IMR-90 (cell line): Measurements from ENCODE around the gene NOP10. TPM values are rescaled to one million over a fixed set of nuclear protein-coding genes. Genes with fewer than 3 reads are reported as not detected.

Experiments
- ATAC-seq: fragments of 200-7000 bp; cut with Tn5 transposase; 2 replicates; pipeline ENCODE4 v1.9.1; 2020; ENCODE audit warnings: low read depth, mild to moderate bottlenecking, moderate library complexity
- BruUV-seq: library from RNA; stranded (reverse); fragments of 400-500 nt; replicated peaks from 2 replicates; lab custom pipeline; 2021; lab: Mats Ljungman, UMichigan
- CTCF ChIA-PET: fragments of 300-600 bp; formaldehyde crosslinking; extraction: SDS; loops from one replicate; lab custom pipeline; 2021; ENCODE audit warnings: antibody characterized with exemption; lab: Yijun Ruan, JAX
- POLR2A ChIA-PET: fragments of 300-600 bp; sonication (Branson Sonifier 250); formaldehyde crosslinking; loops from one replicate; lab custom pipeline; 2022; ENCODE audit warnings: antibody characterized with exemption; ENCODE audit not compliant: unreplicated experiment; lab: Charles Lee
- DNase-seq: peaks from one replicate; pipeline ENCODE4 v3.0.0; 2013
- H2AFZ ChIP-seq: replicated peaks from 2 replicates; pipeline ENCODE3; 2013; ENCODE audit warnings: low read length, mild to moderate bottlenecking; ENCODE audit not compliant: poor library complexity
- H2AK5ac ChIP-seq: 2 replicates; pipeline ENCODE4 v1.6.1; 2013; ENCODE audit warnings: low read depth, low read length, inconsistent platforms
- H2AK9ac ChIP-seq: replicated peaks from 2 replicates; pipeline ENCODE3; 2013; ENCODE audit warnings: mild to moderate bottlenecking, low read depth, low read length, moderate library complexity; ENCODE audit not compliant: poor library complexity
- H2BK120ac ChIP-seq: 2 replicates; pipeline ENCODE4 v1.6.1; 2013; ENCODE audit warnings: low read depth, low read length, inconsistent platforms
- H2BK15ac ChIP-seq: 3 replicates; pipeline ENCODE4 v1.6.1; 2013; ENCODE audit warnings: low read depth, low read length, inconsistent platforms
- H2BK20ac ChIP-seq: 2 replicates; pipeline ENCODE4 v1.6.1; 2013; ENCODE audit warnings: low read depth, mild to moderate bottlenecking, inconsistent platforms, low read length, moderate library complexity
- H2BK5ac ChIP-seq: 2 replicates; pipeline ENCODE4 v1.6.1; 2013; ENCODE audit warnings: mild to moderate bottlenecking, low read depth, low read length, inconsistent platforms; ENCODE audit not compliant: poor library complexity, severe bottlenecking
- H3K14ac ChIP-seq: replicated peaks from 2 replicates; pipeline ENCODE4 v1.6.1; 2013; ENCODE audit warnings: low read depth, low read length, inconsistent platforms
- H3K18ac ChIP-seq: 2 replicates; pipeline ENCODE4 v1.6.1; 2013; ENCODE audit warnings: low read depth, low read length, control low read depth
- H3K23ac ChIP-seq: 2 replicates; pipeline ENCODE4 v1.6.1; 2013; ENCODE audit warnings: low read depth, low read length, inconsistent platforms
- H3K27ac ChIP-seq: 2 replicates; pipeline ENCODE4 v1.5.1; 2013; ENCODE audit warnings: mild to moderate bottlenecking, control low read depth, low read length; ENCODE audit not compliant: insufficient read depth
- H3K27me3 ChIP-seq: 2 replicates; pipeline ENCODE4 v1.6.1; 2013; ENCODE audit warnings: low read length; ENCODE audit not compliant: control insufficient read depth, insufficient read depth
- H3K36me3 ChIP-seq: 2 replicates; pipeline ENCODE4 v1.6.1; 2013; ENCODE audit warnings: low read length, mixed read lengths; ENCODE audit not compliant: control insufficient read depth, insufficient read depth
- H3K4ac ChIP-seq: 2 replicates; pipeline ENCODE4 v1.6.1; 2013; ENCODE audit warnings: low read depth, low read length, inconsistent platforms
- H3K4me1 ChIP-seq: 2 replicates; pipeline ENCODE4 v1.6.1; 2013; ENCODE audit warnings: low read length, mixed read lengths; ENCODE audit not compliant: control insufficient read depth, insufficient read depth
- H3K4me2 ChIP-seq: 2 replicates; pipeline ENCODE4 v1.6.1; 2013; ENCODE audit warnings: low read depth, mild to moderate bottlenecking, control low read depth, low read length, moderate library complexity
- H3K4me3 ChIP-seq: 2 replicates; pipeline ENCODE4 v1.5.1; 2013; ENCODE audit warnings: low read depth, mild to moderate bottlenecking, control low read depth, low read length, moderate library complexity; ENCODE audit not compliant: insufficient read depth
- H3K56ac ChIP-seq: 2 replicates; pipeline ENCODE4 v1.6.1; 2013; ENCODE audit warnings: low read length, inconsistent platforms; ENCODE audit not compliant: insufficient read depth; ENCODE audit errors: extremely low read depth
- H3K79me1 ChIP-seq, 2 experiments: 2 replicates each; pipeline ENCODE4 v1.6.1; 2013; ENCODE audit warnings: low read length in 2 of 2, inconsistent platforms in 1 of 2, low read depth in 1 of 2
- H3K9ac ChIP-seq: 2 replicates; pipeline ENCODE4 v1.6.1; 2013; ENCODE audit warnings: low read depth, low read length, control low read depth
- H3K9me1 ChIP-seq: 2 replicates; pipeline ENCODE4 v1.6.1; 2013; ENCODE audit warnings: low read length, inconsistent platforms; ENCODE audit not compliant: insufficient read depth
- H3K9me3 ChIP-seq: 2 replicates; pipeline ENCODE4 v1.6.1; 2013; ENCODE audit warnings: low read length; ENCODE audit not compliant: control insufficient read depth, insufficient read depth
- H4K20me1 ChIP-seq: 2 replicates; pipeline ENCODE4 v1.6.1; 2013; ENCODE audit warnings: low read length, inconsistent platforms; ENCODE audit not compliant: insufficient read depth
- H4K5ac ChIP-seq: 2 replicates; pipeline ENCODE4 v1.6.1; 2013; ENCODE audit warnings: mild to moderate bottlenecking, low read depth, low read length, control low read depth
- H4K8ac ChIP-seq, 2 experiments: 2 replicates each; pipeline ENCODE4 v1.6.1; 2013; ENCODE audit warnings: low read depth in 2 of 2, low read length in 2 of 2, control low read depth in 1 of 2, inconsistent platforms in 1 of 2
- H4K91ac ChIP-seq: 2 replicates; pipeline ENCODE4 v1.6.1; 2013; ENCODE audit warnings: low read depth, low read length, inconsistent platforms; ENCODE audit not compliant: insufficient read depth
- BHLHE40 ChIP-seq: fragments of 150-350 bp; IDR thresholded peaks from 2 replicates; pipeline ENCODE4 v1.6.1; 2016; ENCODE audit warnings: mild to moderate bottlenecking, low read depth, low read length
- CEBPB ChIP-seq: IDR thresholded peaks from 2 replicates; pipeline ENCODE4 v1.6.1; 2012; ENCODE audit warnings: low read depth, low read length, improper control_type of control experiment
- CHD1 ChIP-seq: IDR thresholded peaks from 2 replicates; pipeline ENCODE4 v1.6.1; 2012; ENCODE audit warnings: low read depth, low read length, improper control_type of control experiment
- FOS ChIP-seq: fragments of 150-350 bp; IDR thresholded peaks from 2 replicates; pipeline ENCODE4 v1.6.1; 2016; ENCODE audit warnings: low read depth, low read length
- MAFK ChIP-seq: IDR thresholded peaks from 2 replicates; pipeline ENCODE4 v1.6.1; 2012; ENCODE audit warnings: low read depth, low read length, improper control_type of control experiment
- MAZ ChIP-seq: IDR thresholded peaks from 2 replicates; pipeline ENCODE4 v1.6.1; 2012; ENCODE audit warnings: low read depth, mild to moderate bottlenecking, low read length, improper control_type of control experiment, moderate library complexity, borderline replicate concordance
- MXI1 ChIP-seq: IDR thresholded peaks from 2 replicates; pipeline ENCODE4 v1.6.1; 2012; ENCODE audit warnings: low read depth, mild to moderate bottlenecking, low read length, moderate library complexity, borderline replicate concordance
- NFE2L2 ChIP-seq: fragments of 150-350 bp; IDR thresholded peaks from 2 replicates; pipeline ENCODE4 v1.6.1; 2016; ENCODE audit warnings: low read depth, mild to moderate bottlenecking, low read length
- POLR2A ChIP-seq: IDR thresholded peaks from 2 replicates; pipeline ENCODE4 v1.6.1; 2012; ENCODE audit warnings: mild to moderate bottlenecking, low read depth, low read length
- RAD21 ChIP-seq: IDR thresholded peaks from 2 replicates; pipeline ENCODE4 v1.6.1; 2012; ENCODE audit warnings: low read length, improper control_type of control experiment
- RCOR1 ChIP-seq: IDR thresholded peaks from 2 replicates; pipeline ENCODE4 v1.6.1; 2012; ENCODE audit warnings: mild to moderate bottlenecking, low read length, improper control_type of control experiment; ENCODE audit not compliant: insufficient replicate concordance
- RFX5 ChIP-seq: IDR thresholded peaks from 2 replicates; pipeline ENCODE4 v1.8.0; 2012; ENCODE audit warnings: low read depth, mild to moderate bottlenecking, low read length, moderate library complexity
- SMC3 ChIP-seq: fragments of 150-350 bp; IDR thresholded peaks from 2 replicates; pipeline ENCODE4 v1.6.1; 2016; ENCODE audit warnings: low read depth, mild to moderate bottlenecking, antibody characterized with exemption, low read length, moderate library complexity
- WGBS, 2 experiments: methylation state at CpG; one replicate each; pipeline versions ENCODE4 v1.1.5 to v1.1.7; 2013; ENCODE audit warnings: missing lambda C conversion rate in 2 of 2; ENCODE audit not compliant: insufficient read length in 1 of 2; ENCODE audit errors: extremely low coverage in 2 of 2; 5-methylcytosine and 5-hydroxymethylcytosine counted together
- dilution Hi-C: fragments of 300-500 bp; cut with HindIII; formaldehyde crosslinking; loops from one replicate; pipeline ENCODE4 v1.14.3; 2018; ENCODE audit warnings: low sequenced_read_pairs; ENCODE audit not compliant: unreplicated experiment
- in situ Hi-C: fragments of 300-500 bp; cut with MboI; formaldehyde crosslinking; loops from 3 replicates; pipeline ENCODE4 v1.14.3; 2019; ENCODE audit warnings: low sequenced_read_pairs, inconsistent platforms, mixed read lengths
- intact Hi-C: fragments of 100-400 bp; cut with micrococcal nuclease; formaldehyde crosslinking; loops from 2 replicates; pipeline ENCODE4 v1.10.0; 2022
- polyA plus RNA-seq, 3 experiments: library from polyadenylated mRNA; depleted of rRNA; stranded (reverse); fragments of >200 nt; gene quantifications; 2 replicates each; pipeline ENCODE4 v1.2.3, GENCODE V29; 2012; ENCODE audit warnings: low replicate concordance in 1 of 3
- total RNA-seq: library from RNA; depleted of rRNA; stranded (reverse); fragments of >200 nt; gene quantifications from 2 replicates; pipeline ENCODE4 v1.2.3, GENCODE V29; 2012
- TF ChIP-seq, protein P1 (sequence below): fragments of 150-350 bp; IDR thresholded peaks from 2 replicates; pipeline ENCODE4 v1.6.1; 2016; ENCODE audit warnings: low read depth, mild to moderate bottlenecking, low read length, moderate library complexity, borderline replicate concordance
- TF ChIP-seq, protein P2 (sequence below): fragments of 150-350 bp; IDR thresholded peaks from 2 replicates; pipeline ENCODE4 v1.6.1; 2017; ENCODE audit warnings: mild to moderate bottlenecking, antibody characterized with exemption, low read length, low read depth
- TF ChIP-seq, protein P3 (sequence below): conservative IDR thresholded peaks from 2 replicates; pipeline ENCODE4 v1.5.1; 2012; ENCODE audit warnings: mild to moderate bottlenecking, low read depth, low read length, improper control_type of control experiment

The NOP10 gene
- total and polyA plus RNA-seq, 2 of the 4 experiments (the other 2 are of a cell fraction) = 141 to 468 TPM

DNA sequence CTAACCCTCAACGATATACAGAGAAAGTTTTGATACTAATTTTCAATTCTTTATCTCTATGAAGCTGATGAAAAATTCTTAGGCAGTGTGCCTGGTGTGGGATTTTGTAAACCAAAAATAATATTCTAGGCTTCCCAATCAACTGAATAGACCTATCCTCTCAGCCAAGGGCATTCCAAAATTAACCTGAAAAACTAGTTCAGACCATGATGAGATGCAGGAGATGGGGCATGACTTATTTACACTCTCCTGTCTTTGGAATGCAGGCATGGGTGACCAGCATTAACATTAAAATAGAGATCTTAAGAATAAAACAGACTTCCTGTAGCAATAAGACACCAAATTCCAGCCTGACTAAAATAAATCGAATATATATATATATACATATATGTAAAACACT, 31.9 kb upstream of the NOP10 start:
- in situ Hi-C loops = no loop called here
- POLR2A ChIA-PET = no interaction called here
- no CpG with 5 or more reads among the region's 2 CpGs for WGBS, 2 experiments

More for the DNA sequence above, 31.9 kb upstream of the NOP10 start:
- H3K9ac ChIP-seq = no peak overlapping the region
- no TSS peak for BruUV-seq
- dilution Hi-C loops (no loop called here), intact Hi-C loops (no loop called here)
- H3K4me1 ChIP-seq = no peaks in the 10 kb centered on the region
- no peak overlapping the region for H2BK120ac ChIP-seq
- no peak overlapping the region for H3K27ac ChIP-seq
- no peak overlapping the region for H4K8ac ChIP-seq
- no peak overlapping the region for H4K91ac ChIP-seq
- H3K9me3 ChIP-seq = no peaks in the 10 kb centered on the region
- H3K4ac ChIP-seq = no peak overlapping the region
- ATAC-seq (no peak), DNase-seq (no peak)
- no peak overlapping the region for H4K5ac ChIP-seq
- H3K18ac ChIP-seq = no peak overlapping the region
- no peak overlapping the region for H2AK5ac ChIP-seq
- no peaks in the 10 kb centered on the region; a peak in 1 of 4 replicates for H3K79me1 ChIP-seq
- no peaks in the 10 kb centered on the region for H3K36me3 ChIP-seq
- H3K4me3 ChIP-seq = no peak overlapping the region
- H3K9me1 ChIP-seq = peaks cover 2% of the 10 kb centered on the region; the same call in 1 of the 2 replicates
- H2AK9ac ChIP-seq = no peak overlapping the region
- no peak overlapping the region for H2BK5ac ChIP-seq
- no peak overlapping the region for H3K23ac ChIP-seq
- H3K4me2 ChIP-seq = no peak overlapping the region
- no peaks in the 10 kb centered on the region for H4K20me1 ChIP-seq
- CTCF ChIA-PET = no interaction called here
- H2BK15ac ChIP-seq = no peak overlapping the region
- no peaks in the 10 kb centered on the region for H3K27me3 ChIP-seq
- no peak overlapping the region for H2AFZ ChIP-seq
- TF ChIP-seq NFE2L2 (no peak), POLR2A (no peak), RFX5 (no peak), CHD1 (no peak), SMC3 (no peak), RAD21 (no peak), MAFK (no peak), FOS (no peak), CEBPB (no peak), MXI1 (no peak), RCOR1 (no peak), MAZ (no peak), BHLHE40 (no peak)
- TF ChIP-seq, protein P1, sequence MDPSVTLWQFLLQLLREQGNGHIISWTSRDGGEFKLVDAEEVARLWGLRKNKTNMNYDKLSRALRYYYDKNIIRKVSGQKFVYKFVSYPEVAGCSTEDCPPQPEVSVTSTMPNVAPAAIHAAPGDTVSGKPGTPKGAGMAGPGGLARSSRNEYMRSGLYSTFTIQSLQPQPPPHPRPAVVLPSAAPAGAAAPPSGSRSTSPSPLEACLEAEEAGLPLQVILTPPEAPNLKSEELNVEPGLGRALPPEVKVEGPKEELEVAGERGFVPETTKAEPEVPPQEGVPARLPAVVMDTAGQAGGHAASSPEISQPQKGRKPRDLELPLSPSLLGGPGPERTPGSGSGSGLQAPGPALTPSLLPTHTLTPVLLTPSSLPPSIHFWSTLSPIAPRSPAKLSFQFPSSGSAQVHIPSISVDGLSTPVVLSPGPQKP = no peak
- TF ChIP-seq, protein P2, sequence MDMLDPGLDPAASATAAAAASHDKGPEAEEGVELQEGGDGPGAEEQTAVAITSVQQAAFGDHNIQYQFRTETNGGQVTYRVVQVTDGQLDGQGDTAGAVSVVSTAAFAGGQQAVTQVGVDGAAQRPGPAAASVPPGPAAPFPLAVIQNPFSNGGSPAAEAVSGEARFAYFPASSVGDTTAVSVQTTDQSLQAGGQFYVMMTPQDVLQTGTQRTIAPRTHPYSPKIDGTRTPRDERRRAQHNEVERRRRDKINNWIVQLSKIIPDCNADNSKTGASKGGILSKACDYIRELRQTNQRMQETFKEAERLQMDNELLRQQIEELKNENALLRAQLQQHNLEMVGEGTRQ = no peak
- TF ChIP-seq, protein P3, sequence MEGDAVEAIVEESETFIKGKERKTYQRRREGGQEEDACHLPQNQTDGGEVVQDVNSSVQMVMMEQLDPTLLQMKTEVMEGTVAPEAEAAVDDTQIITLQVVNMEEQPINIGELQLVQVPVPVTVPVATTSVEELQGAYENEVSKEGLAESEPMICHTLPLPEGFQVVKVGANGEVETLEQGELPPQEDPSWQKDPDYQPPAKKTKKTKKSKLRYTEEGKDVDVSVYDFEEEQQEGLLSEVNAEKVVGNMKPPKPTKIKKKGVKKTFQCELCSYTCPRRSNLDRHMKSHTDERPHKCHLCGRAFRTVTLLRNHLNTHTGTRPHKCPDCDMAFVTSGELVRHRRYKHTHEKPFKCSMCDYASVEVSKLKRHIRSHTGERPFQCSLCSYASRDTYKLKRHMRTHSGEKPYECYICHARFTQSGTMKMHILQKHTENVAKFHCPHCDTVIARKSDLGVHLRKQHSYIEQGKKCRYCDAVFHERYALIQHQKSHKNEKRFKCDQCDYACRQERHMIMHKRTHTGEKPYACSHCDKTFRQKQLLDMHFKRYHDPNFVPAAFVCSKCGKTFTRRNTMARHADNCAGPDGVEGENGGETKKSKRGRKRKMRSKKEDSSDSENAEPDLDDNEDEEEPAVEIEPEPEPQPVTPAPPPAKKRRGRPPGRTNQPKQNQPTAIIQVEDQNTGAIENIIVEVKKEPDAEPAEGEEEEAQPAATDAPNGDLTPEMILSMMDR = no peak
- no peak overlapping the region for H3K56ac ChIP-seq
- no peak overlapping the region for H3K14ac ChIP-seq
- no peak overlapping the region for H2BK20ac ChIP-seq
